HG03460 (cell line): ENCODE results near the gene RGS13.
A peak's percentile ranks its signal among the peaks of the same experiment; 100 is the strongest.

Source experiments
- ATAC-seq: cut with Tn5 transposase; IDR thresholded peaks from one replicate; pipeline ENCODE4 v1.9.1; 2021; ENCODE audit not compliant: unreplicated experiment

RGS13 gene

GRCh38 chr1:192626366-192627179 lies 9.4 kb upstream of the RGS13 start:
- ATAC-seq = peak; percentile 97

GRCh38 chr1:192627901-192628300 lies 8.0 kb upstream of the RGS13 start:
- ATAC-seq = no peak

- no peak for ATAC-seq
Observed at GRCh38 chr1:192628396-192629057, 7.4 kb upstream of the RGS13 start.

GRCh38 chr1:192629612-192630011 lies 6.3 kb upstream of the RGS13 start:
- ATAC-seq = no peak

- no peak for ATAC-seq
Observed at GRCh38 chr1:192630521-192631287, 5.2 kb upstream of the RGS13 start.

GRCh38 chr1:192631749-192632148 lies 4.2 kb upstream of the RGS13 start:
- no peak for ATAC-seq

GRCh38 chr1:192632188-192632587 lies 3.8 kb upstream of the RGS13 start:
- ATAC-seq = no peak

- ATAC-seq = no peak
Observed at GRCh38 chr1:192632641-192633532, 3.1 kb upstream of the RGS13 start.

GRCh38 chr1:192633533-192634253 lies 2.3 kb upstream of the RGS13 start:
- no peak for ATAC-seq

- no peak for ATAC-seq
Observed at GRCh38 chr1:192635041-192635440, 906 bp upstream of the RGS13 start.

GRCh38 chr1:192639607-192640368 lies 3.8 kb downstream of the RGS13 start:
- ATAC-seq = peak; percentile 80

- ATAC-seq = no peak
Observed at GRCh38 chr1:192652159-192652558, 16.2 kb downstream of the RGS13 start.

- ATAC-seq = no peak
Observed at GRCh38 chr1:192654120-192654519, 18.2 kb downstream of the RGS13 start.

GRCh38 chr1:192654591-192655251 lies 18.8 kb downstream of the RGS13 start:
- ATAC-seq = no peak

GRCh38 chr1:192657760-192658159 lies 21.8 kb downstream of the RGS13 start:
- ATAC-seq = no peak

GRCh38 chr1:192658255-192658654 lies 22.3 kb downstream of the RGS13 start:
- no peak for ATAC-seq

- no peak for ATAC-seq
Observed at GRCh38 chr1:192660613-192661012, 24.7 kb downstream of the RGS13 start.

GRCh38 chr1:192668409-192668983 lies 32.5 kb downstream of the RGS13 start:
- no peak for ATAC-seq
